Measurements from ENCODE around the gene ARHGEF40.
A peak's percentile ranks its signal among the peaks of the same experiment; 100 is the strongest.

- TF ChIP-seq, protein P1, sequence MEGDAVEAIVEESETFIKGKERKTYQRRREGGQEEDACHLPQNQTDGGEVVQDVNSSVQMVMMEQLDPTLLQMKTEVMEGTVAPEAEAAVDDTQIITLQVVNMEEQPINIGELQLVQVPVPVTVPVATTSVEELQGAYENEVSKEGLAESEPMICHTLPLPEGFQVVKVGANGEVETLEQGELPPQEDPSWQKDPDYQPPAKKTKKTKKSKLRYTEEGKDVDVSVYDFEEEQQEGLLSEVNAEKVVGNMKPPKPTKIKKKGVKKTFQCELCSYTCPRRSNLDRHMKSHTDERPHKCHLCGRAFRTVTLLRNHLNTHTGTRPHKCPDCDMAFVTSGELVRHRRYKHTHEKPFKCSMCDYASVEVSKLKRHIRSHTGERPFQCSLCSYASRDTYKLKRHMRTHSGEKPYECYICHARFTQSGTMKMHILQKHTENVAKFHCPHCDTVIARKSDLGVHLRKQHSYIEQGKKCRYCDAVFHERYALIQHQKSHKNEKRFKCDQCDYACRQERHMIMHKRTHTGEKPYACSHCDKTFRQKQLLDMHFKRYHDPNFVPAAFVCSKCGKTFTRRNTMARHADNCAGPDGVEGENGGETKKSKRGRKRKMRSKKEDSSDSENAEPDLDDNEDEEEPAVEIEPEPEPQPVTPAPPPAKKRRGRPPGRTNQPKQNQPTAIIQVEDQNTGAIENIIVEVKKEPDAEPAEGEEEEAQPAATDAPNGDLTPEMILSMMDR (conservative IDR thresholded peaks at IDR 0.05), result peak; percentile 70
- no peak for TF ChIP-seq ZFX (IDR thresholded peaks at IDR 0.05)
These were observed 33.3 kb downstream of the ARHGEF40 start for GRCh38 chr14:21103411-21103709.
